ENCODE data around the gene WIPI1.

Gene WIPI1

GRCh38 chr17:68390888-68391545 is 66.3 kb downstream of the WIPI1 start:
- Histone ChIP-seq H4K12ac (ENCODE audit: low read depth, low read length) (no peak overlapping the region), H3K23ac (ENCODE audit: low read length) (no peak overlapping the region), H3K79me1 (ENCODE audit: low read length) (peaks cover 7% of the 10 kb centered on the region), H3K9me3 (ENCODE audit: insufficient read depth, low read depth, low read length) (no peaks in the 10 kb centered on the region), H3K9ac (ENCODE audit: low read length) (no peak overlapping the region), H3K4me1 (ENCODE audit: control insufficient read depth in 1 of 2, insufficient read depth in 2 of 2, low read length in 2 of 2) (peaks cover 7% of the 10 kb centered on the region in 2 experiments), H3K4ac (ENCODE audit: low read depth, low read length) (no peak overlapping the region), H2BK120ac (ENCODE audit: insufficient read depth, low read length, poor library complexity) (no peak overlapping the region), H3K4me2 (ENCODE audit: low read length) (no peak overlapping the region), H4K91ac (ENCODE audit: low read depth, low read length) (no peak overlapping the region), H2BK5ac (ENCODE audit: low read depth, low read length, poor library complexity) (no peak overlapping the region), H3K18ac (ENCODE audit: low read length) (no peak overlapping the region), H2BK12ac (ENCODE audit: low read length) (no peak overlapping the region), H2AK5ac (ENCODE audit: low read length) (no peak overlapping the region), H3K79me2 (ENCODE audit: control insufficient read depth, insufficient read depth, low read length, poor library complexity) (peaks cover 2% of the 10 kb centered on the region), H3K36me3 (ENCODE audit: control insufficient read depth in 1 of 2, insufficient read depth in 2 of 2, low read length in 2 of 2) (peaks cover 0 to 1% of the 10 kb centered on the region in 2 experiments), H2AFZ (ENCODE audit: insufficient read depth, low read length, poor library complexity) (no peak overlapping the region), H4K8ac (ENCODE audit: low read depth, low read length) (no peak overlapping the region), H3K27ac (ENCODE audit: low read depth, low read length) (no peak overlapping the region), H3K4me3 (ENCODE audit: low read depth, low read length) (no peak overlapping the region), H3K14ac (ENCODE audit: low read length) (no peak overlapping the region), H3K27me3 (ENCODE audit: insufficient read depth, low read length) (no peaks in the 10 kb centered on the region)
- DNase-seq: no peak
- WGBS (ENCODE audit: extremely low coverage, insufficient coverage, insufficient read length): no CpG with 5 or more reads among the region's 11 CpGs

DNA sequence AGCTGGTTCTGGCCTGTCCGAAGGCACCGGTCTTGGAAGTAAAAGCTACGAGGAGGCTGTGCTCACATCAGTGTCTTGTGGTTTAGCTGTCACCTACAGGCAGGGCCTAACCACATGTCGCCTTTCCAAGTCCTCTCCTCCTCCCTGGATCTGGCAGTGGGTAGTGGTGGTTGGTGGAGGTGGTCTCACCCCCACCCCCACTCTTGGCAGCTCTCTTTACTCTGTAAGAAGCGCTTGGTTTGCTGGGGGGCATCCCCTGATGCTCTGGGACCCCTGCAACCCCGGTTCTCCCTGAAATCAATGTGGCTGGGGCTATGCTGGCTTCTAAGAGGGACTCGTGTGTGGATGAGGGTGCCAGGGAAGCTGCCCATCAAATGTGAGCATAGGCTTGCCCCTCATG is 68.3 kb downstream of the WIPI1 start:
- H3K4me3 ChIP-seq (ENCODE audit: low read depth, low read length): no peak overlapping the region
- H3K14ac ChIP-seq (ENCODE audit: low read length): peak overlapping the region; percentile 74
- H3K27me3 ChIP-seq (ENCODE audit: insufficient read depth, low read length): no peaks in the 10 kb centered on the region
- H3K79me1 ChIP-seq (ENCODE audit: low read length): peaks cover 8% of the 10 kb centered on the region
- no CpG with 5 or more reads among the region's 7 CpGs for WGBS (ENCODE audit: extremely low coverage, insufficient coverage, insufficient read length)
- peak overlapping the region; percentile 10 for H2BK120ac ChIP-seq (ENCODE audit: insufficient read depth, low read length, poor library complexity)
- H2BK12ac ChIP-seq (ENCODE audit: low read length): peak overlapping the region; percentile 44
- H4K91ac ChIP-seq (ENCODE audit: low read depth, low read length): peak overlapping the region; percentile 60
- H3K23ac ChIP-seq (ENCODE audit: low read length): no peak overlapping the region
- no peak overlapping the region for H4K12ac ChIP-seq (ENCODE audit: low read depth, low read length)
- H3K9ac ChIP-seq (ENCODE audit: low read length): no peak overlapping the region
- no peaks in the 10 kb centered on the region for H3K36me3 ChIP-seq (ENCODE audit: control insufficient read depth in 1 of 2, insufficient read depth in 2 of 2, low read length in 2 of 2)
- no peak overlapping the region for H2AFZ ChIP-seq (ENCODE audit: insufficient read depth, low read length, poor library complexity)
- H3K9me3 ChIP-seq (ENCODE audit: insufficient read depth, low read depth, low read length): no peaks in the 10 kb centered on the region
- DNase-seq: no peak
- peak overlapping the region; percentile 28 for H3K18ac ChIP-seq (ENCODE audit: low read length)
- peak overlapping the region; percentile 15 for H2BK5ac ChIP-seq (ENCODE audit: low read depth, low read length, poor library complexity)
- no peak overlapping the region for H3K4me2 ChIP-seq (ENCODE audit: low read length)
- H3K27ac ChIP-seq (ENCODE audit: low read depth, low read length): peak overlapping the region; percentile 44
- no peak overlapping the region for H3K4ac ChIP-seq (ENCODE audit: low read depth, low read length)
- peak overlapping the region; percentile 50 for H4K8ac ChIP-seq (ENCODE audit: low read depth, low read length)
- H3K4me1 ChIP-seq (ENCODE audit: control insufficient read depth in 1 of 2, insufficient read depth in 2 of 2, low read length in 2 of 2): peaks cover 8 to 10% of the 10 kb centered on the region in 2 experiments
- peaks cover 2% of the 10 kb centered on the region for H3K79me2 ChIP-seq (ENCODE audit: control insufficient read depth, insufficient read depth, low read length, poor library complexity)
- peak overlapping the region; percentile 34 for H2AK5ac ChIP-seq (ENCODE audit: low read length)

- Histone ChIP-seq H3K4me2 (ENCODE audit: low read length) (no peak overlapping the region), H3K36me3 (ENCODE audit: control insufficient read depth in 1 of 2, insufficient read depth in 2 of 2, low read length in 2 of 2) (no peaks in the 10 kb centered on the region), H2BK12ac (ENCODE audit: low read length) (peak overlapping the region; percentile 18)
Measured at GRCh38 chr17:68387435-68388218, 69.7 kb downstream of the WIPI1 start.

GRCh38 chr17:68385490-68386215 is 71.6 kb downstream of the WIPI1 start:
- Histone ChIP-seq H2BK120ac (ENCODE audit: insufficient read depth, low read length, poor library complexity) (no peak overlapping the region), H3K9ac (ENCODE audit: low read length) (no peak overlapping the region), H3K4me3 (ENCODE audit: low read depth, low read length) (no peak overlapping the region), H3K36me3 (ENCODE audit: control insufficient read depth in 1 of 2, insufficient read depth in 2 of 2, low read length in 2 of 2) (no peaks in the 10 kb centered on the region), H3K4ac (ENCODE audit: low read depth, low read length) (no peak overlapping the region), H3K27me3 (ENCODE audit: insufficient read depth, low read length) (no peaks in the 10 kb centered on the region), H4K12ac (ENCODE audit: low read depth, low read length) (no peak overlapping the region), H3K23ac (ENCODE audit: low read length) (no peak overlapping the region), H3K9me3 (ENCODE audit: insufficient read depth, low read depth, low read length) (no peaks in the 10 kb centered on the region), H4K8ac (ENCODE audit: low read depth, low read length) (no peak overlapping the region), H3K79me1 (ENCODE audit: low read length) (peaks cover 12% of the 10 kb centered on the region), H3K18ac (ENCODE audit: low read length) (no peak overlapping the region), H2BK12ac (ENCODE audit: low read length) (no peak overlapping the region), H3K4me2 (ENCODE audit: low read length) (no peak overlapping the region), H2BK5ac (ENCODE audit: low read depth, low read length, poor library complexity) (no peak overlapping the region), H3K79me2 (ENCODE audit: control insufficient read depth, insufficient read depth, low read length, poor library complexity) (peaks cover 2% of the 10 kb centered on the region), H4K91ac (ENCODE audit: low read depth, low read length) (no peak overlapping the region), H2AFZ (ENCODE audit: insufficient read depth, low read length, poor library complexity) (no peak overlapping the region), H2AK5ac (ENCODE audit: low read length) (no peak overlapping the region), H3K27ac (ENCODE audit: low read depth, low read length) (no peak overlapping the region), H3K4me1 (ENCODE audit: control insufficient read depth in 1 of 2, insufficient read depth in 2 of 2, low read length in 2 of 2) (peaks cover 14 to 21% of the 10 kb centered on the region in 2 experiments), H3K14ac (ENCODE audit: low read length) (no peak overlapping the region)
- WGBS (ENCODE audit: extremely low coverage, insufficient coverage, insufficient read length): no CpG with 5 or more reads among the region's 8 CpGs
- DNase-seq: peak; percentile 17 to 35

More at GRCh38 chr17:68387435-68388218, 69.7 kb downstream of the WIPI1 start:
- no peaks in the 10 kb centered on the region for H3K9me3 ChIP-seq (ENCODE audit: insufficient read depth, low read depth, low read length)
- H2BK120ac ChIP-seq (ENCODE audit: insufficient read depth, low read length, poor library complexity): no peak overlapping the region
- no peak overlapping the region for H3K4me3 ChIP-seq (ENCODE audit: low read depth, low read length)
- no peak for DNase-seq
- H2AFZ ChIP-seq (ENCODE audit: insufficient read depth, low read length, poor library complexity): no peak overlapping the region
- H4K91ac ChIP-seq (ENCODE audit: low read depth, low read length): peak overlapping the region; percentile 56
- no peak overlapping the region for H3K9ac ChIP-seq (ENCODE audit: low read length)
- no CpG with 5 or more reads among the region's 6 CpGs for WGBS (ENCODE audit: extremely low coverage, insufficient coverage, insufficient read length)
- no peaks in the 10 kb centered on the region for H3K27me3 ChIP-seq (ENCODE audit: insufficient read depth, low read length)
- peaks cover 2% of the 10 kb centered on the region for H3K79me2 ChIP-seq (ENCODE audit: control insufficient read depth, insufficient read depth, low read length, poor library complexity)
- H2BK5ac ChIP-seq (ENCODE audit: low read depth, low read length, poor library complexity): no peak overlapping the region
- no peak overlapping the region for H4K8ac ChIP-seq (ENCODE audit: low read depth, low read length)
- peaks cover 12% of the 10 kb centered on the region for H3K79me1 ChIP-seq (ENCODE audit: low read length)
- no peak overlapping the region for H3K23ac ChIP-seq (ENCODE audit: low read length)
- H4K12ac ChIP-seq (ENCODE audit: low read depth, low read length): no peak overlapping the region
- no peak overlapping the region for H3K14ac ChIP-seq (ENCODE audit: low read length)
- H3K4me1 ChIP-seq (ENCODE audit: control insufficient read depth in 1 of 2, insufficient read depth in 2 of 2, low read length in 2 of 2): peaks cover 14 to 18% of the 10 kb centered on the region in 2 experiments
- H3K4ac ChIP-seq (ENCODE audit: low read depth, low read length): no peak overlapping the region
- H3K18ac ChIP-seq (ENCODE audit: low read length): no peak overlapping the region
- H2AK5ac ChIP-seq (ENCODE audit: low read length): no peak overlapping the region
- no peak overlapping the region for H3K27ac ChIP-seq (ENCODE audit: low read depth, low read length)
